GM06990 (cell line): ENCODE data around the gene FNDC3B.

Experiments
- DNase-seq: peaks from one replicate; pipeline ENCODE4 v3.0.0-alpha.2; 2011; ENCODE audit not compliant: insufficient read length; ENCODE audit errors: extremely low read depth
- H3K27me3 ChIP-seq: replicated peaks from 2 replicates; pipeline ENCODE4 v1.6.0; 2011; ENCODE audit warnings: low read length; ENCODE audit not compliant: control insufficient read depth, insufficient read depth
- H3K36me3 ChIP-seq: 2 replicates; pipeline ENCODE4 v1.5.1; 2011; ENCODE audit warnings: low read length; ENCODE audit not compliant: control insufficient read depth, insufficient read depth
- H3K4me3 ChIP-seq: replicated peaks from 2 replicates; pipeline ENCODE4 v1.5.1; 2011; ENCODE audit warnings: low read depth, mild to moderate bottlenecking, control low read depth, low read length
- TF ChIP-seq, protein P1 (sequence below): IDR thresholded peaks from 2 replicates; pipeline ENCODE4 v1.5.1; 2011; ENCODE audit warnings: low read length, control low read depth, mild to moderate bottlenecking, inconsistent platforms; ENCODE audit not compliant: insufficient read depth, poor library complexity, severe bottlenecking

FNDC3B gene

GRCh38 chr3:172155897-172156585, 116.7 kb downstream of the FNDC3B start:
- no peak for DNase-seq
- Histone ChIP-seq H3K36me3 (no peaks in the 10 kb centered on the region), H3K27me3 (no peaks in the 10 kb centered on the region), H3K4me3 (no peak overlapping the region)
- TF ChIP-seq, protein P1, sequence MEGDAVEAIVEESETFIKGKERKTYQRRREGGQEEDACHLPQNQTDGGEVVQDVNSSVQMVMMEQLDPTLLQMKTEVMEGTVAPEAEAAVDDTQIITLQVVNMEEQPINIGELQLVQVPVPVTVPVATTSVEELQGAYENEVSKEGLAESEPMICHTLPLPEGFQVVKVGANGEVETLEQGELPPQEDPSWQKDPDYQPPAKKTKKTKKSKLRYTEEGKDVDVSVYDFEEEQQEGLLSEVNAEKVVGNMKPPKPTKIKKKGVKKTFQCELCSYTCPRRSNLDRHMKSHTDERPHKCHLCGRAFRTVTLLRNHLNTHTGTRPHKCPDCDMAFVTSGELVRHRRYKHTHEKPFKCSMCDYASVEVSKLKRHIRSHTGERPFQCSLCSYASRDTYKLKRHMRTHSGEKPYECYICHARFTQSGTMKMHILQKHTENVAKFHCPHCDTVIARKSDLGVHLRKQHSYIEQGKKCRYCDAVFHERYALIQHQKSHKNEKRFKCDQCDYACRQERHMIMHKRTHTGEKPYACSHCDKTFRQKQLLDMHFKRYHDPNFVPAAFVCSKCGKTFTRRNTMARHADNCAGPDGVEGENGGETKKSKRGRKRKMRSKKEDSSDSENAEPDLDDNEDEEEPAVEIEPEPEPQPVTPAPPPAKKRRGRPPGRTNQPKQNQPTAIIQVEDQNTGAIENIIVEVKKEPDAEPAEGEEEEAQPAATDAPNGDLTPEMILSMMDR, result no peak

- H3K4me3 ChIP-seq, result no peak overlapping the region
- H3K36me3 ChIP-seq, result no peaks in the 10 kb centered on the region
- TF ChIP-seq, protein P1, result no peak
- DNase-seq, result no peak
- H3K27me3 ChIP-seq, result no peaks in the 10 kb centered on the region
These were observed 117.2 kb downstream of the FNDC3B start for GRCh38 chr3:172156586-172156955.

GRCh38 chr3:172157564-172158258, 118.3 kb downstream of the FNDC3B start:
- TF ChIP-seq, protein P1, result no peak
- Histone ChIP-seq H3K4me3 (no peak overlapping the region), H3K27me3 (no peaks in the 10 kb centered on the region), H3K36me3 (no peaks in the 10 kb centered on the region)
- DNase-seq, result no peak

- no peak for DNase-seq
- Histone ChIP-seq H3K27me3 (no peaks in the 10 kb centered on the region), H3K36me3 (no peaks in the 10 kb centered on the region), H3K4me3 (no peak overlapping the region)
- TF ChIP-seq, protein P1, result no peak
These were observed 119.4 kb downstream of the FNDC3B start for GRCh38 chr3:172158741-172159140.

DNA sequence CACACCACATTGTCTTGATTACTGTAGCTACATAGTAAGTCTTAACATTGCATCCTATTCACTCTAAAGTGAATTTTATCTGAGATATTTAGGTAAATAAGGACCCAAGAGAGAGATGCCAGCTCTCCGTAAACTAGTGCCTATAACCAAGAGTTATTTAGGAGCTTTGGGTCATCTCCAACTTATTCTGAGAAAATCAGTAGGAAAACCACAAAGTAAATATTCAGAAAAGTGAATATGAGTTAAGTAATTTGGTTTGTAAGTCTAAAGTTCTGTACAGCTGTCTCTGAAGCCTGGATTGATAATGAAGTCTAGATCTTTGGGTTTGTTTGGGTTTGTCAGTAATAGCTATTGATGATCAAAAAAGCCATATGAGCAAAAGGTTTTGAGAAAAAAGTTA, 120.0 kb downstream of the FNDC3B start:
- no peak overlapping the region for H3K4me3 ChIP-seq
- no peaks in the 10 kb centered on the region for H3K36me3 ChIP-seq
- TF ChIP-seq, protein P1, result no peak
- DNase-seq, result no peak
- no peaks in the 10 kb centered on the region for H3K27me3 ChIP-seq
